Measurements from ENCODE around the gene ABCC3.

Gene ABCC3

GRCh38 chr17:50737118-50737698, 102.5 kb downstream of the ABCC3 start:
- no peak for DNase-seq (ENCODE audit: low read depth)

- no peak for DNase-seq (ENCODE audit: low read depth)
Measured at GRCh38 chr17:50739098-50739497, 104.4 kb downstream of the ABCC3 start.
